MM.1S (cell line): ENCODE measurements around the gene CXCL5.

Experiments used
- DNase-seq: peaks from one replicate; pipeline ENCODE4 v3.0.0-alpha.2; 2015
- H2AFZ ChIP-seq: fragments of 300-600 bp; sonication (generic); 2 replicates; pipeline ENCODE4 v1.6.0; 2016; ENCODE audit warnings: antibody characterized with exemption, low read length
- H3F3A ChIP-seq: fragments of 300-600 bp; sonication (generic); 2 replicates; pipeline ENCODE4 v1.6.1; 2016; ENCODE audit warnings: mild to moderate bottlenecking, antibody characterized with exemption, low read length, moderate library complexity, mixed read lengths; ENCODE audit not compliant: insufficient read depth
- H3K27ac ChIP-seq: fragments of 300-600 bp; sonication (generic); 2 replicates; pipeline ENCODE4 v1.5.1; 2016; ENCODE audit warnings: mild to moderate bottlenecking, low read length
- H3K27me3 ChIP-seq: fragments of 300-600 bp; sonication (generic); replicated peaks from 2 replicates; pipeline ENCODE4 v1.6.0; 2016; ENCODE audit warnings: low read length; ENCODE audit not compliant: insufficient read depth
- H3K36me3 ChIP-seq: fragments of 300-600 bp; sonication (generic); replicated peaks from 2 replicates; pipeline ENCODE4 v1.6.1; 2016; ENCODE audit warnings: mild to moderate bottlenecking, low read length, mixed read lengths; ENCODE audit not compliant: insufficient read depth
- H3K4me1 ChIP-seq: fragments of 300-600 bp; sonication (generic); 2 replicates; pipeline ENCODE4 v1.6.1; 2016; ENCODE audit warnings: low read length, mixed read lengths
- H3K4me2 ChIP-seq: fragments of 300-600 bp; sonication (generic); 2 replicates; pipeline ENCODE4 v1.6.0; 2016; ENCODE audit warnings: low read depth, low read length
- H3K4me3 ChIP-seq: fragments of 300-600 bp; sonication (generic); 2 replicates; pipeline ENCODE4 v1.5.1; 2016; ENCODE audit warnings: low read length, mixed read lengths
- H3K79me2 ChIP-seq: fragments of 300-600 bp; sonication (generic); 2 replicates; pipeline ENCODE4 v1.6.1; 2016; ENCODE audit warnings: mixed run types, low read length, mixed read lengths
- H3K9ac ChIP-seq: fragments of 300-600 bp; sonication (generic); 2 replicates; pipeline ENCODE4 v1.6.1; 2016; ENCODE audit warnings: low read length, mixed read lengths
- H3K9me2 ChIP-seq: fragments of 300-600 bp; sonication (generic); replicated peaks from 2 replicates; pipeline ENCODE4 v1.6.1; 2016; ENCODE audit warnings: mild to moderate bottlenecking, low read length, mixed read lengths; ENCODE audit not compliant: insufficient read depth
- H3K9me3 ChIP-seq: fragments of 300-600 bp; sonication (generic); replicated peaks from 2 replicates; pipeline ENCODE4 v1.6.1; 2016; ENCODE audit warnings: mild to moderate bottlenecking, low read length, mixed read lengths; ENCODE audit not compliant: insufficient read depth
- H4K20me1 ChIP-seq: fragments of 300-600 bp; sonication (generic); 2 replicates; pipeline ENCODE4 v1.6.1; 2016; ENCODE audit warnings: mild to moderate bottlenecking, low read length, moderate library complexity, mixed read lengths; ENCODE audit not compliant: insufficient read depth
- CTCF ChIP-seq: fragments of 300-600 bp; sonication (generic); IDR thresholded peaks from 2 replicates; pipeline ENCODE4 v1.5.1; 2016; ENCODE audit warnings: antibody characterized with exemption, low read length, mixed read lengths
- EZH2 ChIP-seq: fragments of 300-600 bp; sonication (generic); optimal IDR thresholded peaks from 2 replicates; pipeline ENCODE3; 2017; ENCODE audit warnings: low read depth, mild to moderate bottlenecking, antibody characterized with exemption, low read length, mixed read lengths
- EZH2phosphoT487 ChIP-seq: fragments of 300-600 bp; sonication (generic); IDR thresholded peaks from 2 replicates; pipeline ENCODE4 v1.6.1; 2018; ENCODE audit warnings: antibody characterized with exemption, low read length

Gene CXCL5

GRCh38 chr4:74037076-74037955 is 38.8 kb upstream of the CXCL5 start:
- no peaks in the 10 kb centered on the region for H3K79me2 ChIP-seq
- no peak overlapping the region for H3K4me2 ChIP-seq
- no peaks in the 10 kb centered on the region for H3K4me1 ChIP-seq
- no peaks in the 10 kb centered on the region for H3K36me3 ChIP-seq
- no peaks in the 10 kb centered on the region for H3K9me3 ChIP-seq
- no peaks in the 10 kb centered on the region for H3F3A ChIP-seq
- H3K4me3 ChIP-seq, result no peak overlapping the region
- no peak overlapping the region for H2AFZ ChIP-seq
- no peaks in the 10 kb centered on the region for H3K9me2 ChIP-seq
- H3K27me3 ChIP-seq, result no peaks in the 10 kb centered on the region
- H3K27ac ChIP-seq, result no peak overlapping the region
- no peak overlapping the region for H3K9ac ChIP-seq
- DNase-seq, result no peak
- no peak for TF ChIP-seq EZH2
- TF ChIP-seq EZH2phosphoT487, result no peak
- no peak for TF ChIP-seq CTCF
- no peaks in the 10 kb centered on the region for H4K20me1 ChIP-seq

- no peaks in the 10 kb centered on the region for H3K79me2 ChIP-seq
- no peak overlapping the region for H3K27ac ChIP-seq
- TF ChIP-seq EZH2phosphoT487 (no peak), EZH2 (no peak), CTCF (no peak)
- H2AFZ ChIP-seq, result no peak overlapping the region
- H3K36me3 ChIP-seq, result no peaks in the 10 kb centered on the region
- no peaks in the 10 kb centered on the region for H3K9me2 ChIP-seq
- no peak for DNase-seq
- no peak overlapping the region for H3K4me2 ChIP-seq
- H3K4me1 ChIP-seq, result no peaks in the 10 kb centered on the region
- H3F3A ChIP-seq, result no peaks in the 10 kb centered on the region
- H3K4me3 ChIP-seq, result no peak overlapping the region
- no peak overlapping the region for H3K9ac ChIP-seq
- no peaks in the 10 kb centered on the region for H3K27me3 ChIP-seq
- H4K20me1 ChIP-seq, result no peaks in the 10 kb centered on the region
- no peaks in the 10 kb centered on the region for H3K9me3 ChIP-seq
These were observed 35.3 kb upstream of the CXCL5 start for GRCh38 chr4:74033739-74034138.

- DNase-seq, result no peak
- no peak for TF ChIP-seq EZH2phosphoT487
- no peak for TF ChIP-seq EZH2
- no peak for TF ChIP-seq CTCF
- Histone ChIP-seq H3K27ac (no peak overlapping the region), H4K20me1 (no peaks in the 10 kb centered on the region), H3K9ac (no peak overlapping the region), H3K36me3 (no peaks in the 10 kb centered on the region), H3K9me3 (no peaks in the 10 kb centered on the region), H3K4me2 (no peak overlapping the region), H2AFZ (no peak overlapping the region), H3K79me2 (no peaks in the 10 kb centered on the region), H3K27me3 (no peaks in the 10 kb centered on the region), H3F3A (no peaks in the 10 kb centered on the region), H3K9me2 (no peaks in the 10 kb centered on the region), H3K4me3 (no peak overlapping the region), H3K4me1 (no peaks in the 10 kb centered on the region)
These were observed 33.6 kb upstream of the CXCL5 start for GRCh38 chr4:74032064-74032463.
